GM12864 (cell line): ENCODE data around the gene SLC6A6.
A peak's percentile ranks its signal among the peaks of the same experiment; 100 is the strongest.
"Not testable (repeated sequence)": the region's sequence is repeated elsewhere in the genome, so short reads cannot be mapped to it uniquely, and the experiment has no call there.

Experiments
- DNase-seq: peaks from one replicate; pipeline ENCODE4 v3.0.0-alpha.2; 2011; ENCODE audit warnings: low read depth
- H3K4me3 ChIP-seq: 2 replicates; pipeline ENCODE4 v1.5.1; 2011; ENCODE audit warnings: mild to moderate bottlenecking, low read depth, low read length, control low read depth
- CTCF ChIP-seq: IDR thresholded peaks from 2 replicates; pipeline ENCODE4 v1.5.1; 2011; ENCODE audit warnings: low read depth, mild to moderate bottlenecking, moderate library complexity, low read length, control low read depth, inconsistent platforms; ENCODE audit errors: missing control alignments

Gene SLC6A6

DNA sequence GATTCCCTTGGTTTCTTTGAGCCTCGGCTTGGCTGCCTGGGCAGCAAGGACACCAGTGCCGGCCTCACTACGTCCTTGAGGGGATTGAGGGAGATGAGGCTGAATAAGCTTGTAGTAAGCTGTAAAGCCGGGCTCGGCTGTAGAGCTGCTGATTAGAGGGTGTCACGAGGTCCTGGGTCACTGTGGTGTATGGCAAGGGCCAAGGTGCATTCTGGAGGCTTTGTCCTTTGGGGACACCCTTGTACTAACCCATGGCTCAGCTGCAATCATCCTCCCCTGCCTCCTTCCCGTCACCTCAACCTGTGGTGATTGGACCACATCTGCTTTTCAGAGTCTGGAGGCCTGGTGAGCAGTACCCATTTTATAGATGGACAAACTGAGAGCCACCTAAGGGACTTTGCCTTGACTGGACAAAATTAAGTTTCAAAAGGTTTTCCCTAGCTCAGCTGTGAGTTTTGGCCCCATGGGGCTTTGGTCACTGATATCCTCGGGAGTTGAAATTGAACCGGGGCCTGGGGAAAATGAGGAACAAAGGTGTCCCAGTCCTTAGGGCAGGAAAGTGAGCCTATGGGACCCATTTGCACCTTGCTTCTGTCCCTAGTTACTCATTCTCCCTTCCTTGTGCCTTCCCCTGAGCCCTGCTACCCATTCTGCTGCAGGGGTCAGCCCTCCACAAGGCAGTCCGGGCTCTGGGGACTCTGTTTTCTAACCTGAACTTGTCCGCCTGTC, 2.4 kb downstream of the SLC6A6 start:
- peak overlapping the region; percentile 78 for H3K4me3 ChIP-seq
- DNase-seq = no peak
- no peak for TF ChIP-seq CTCF

GRCh38 chr3:14405360-14406238, 3.2 kb downstream of the SLC6A6 start:
- no peak overlapping the region; the same call in 1 of the 2 replicates for H3K4me3 ChIP-seq
- no peak for DNase-seq

GRCh38 chr3:14406336-14406735, 3.9 kb downstream of the SLC6A6 start:
- no peak overlapping the region for H3K4me3 ChIP-seq

More at GRCh38 chr3:14405360-14406238, 3.2 kb downstream of the SLC6A6 start:
- no peak for TF ChIP-seq CTCF

GRCh38 chr3:14406766-14407165, 4.4 kb downstream of the SLC6A6 start:
- no peak for TF ChIP-seq CTCF
- DNase-seq = no peak
- no peak overlapping the region for H3K4me3 ChIP-seq

More at GRCh38 chr3:14406336-14406735, 3.9 kb downstream of the SLC6A6 start:
- DNase-seq = no peak
- no peak for TF ChIP-seq CTCF

DNA sequence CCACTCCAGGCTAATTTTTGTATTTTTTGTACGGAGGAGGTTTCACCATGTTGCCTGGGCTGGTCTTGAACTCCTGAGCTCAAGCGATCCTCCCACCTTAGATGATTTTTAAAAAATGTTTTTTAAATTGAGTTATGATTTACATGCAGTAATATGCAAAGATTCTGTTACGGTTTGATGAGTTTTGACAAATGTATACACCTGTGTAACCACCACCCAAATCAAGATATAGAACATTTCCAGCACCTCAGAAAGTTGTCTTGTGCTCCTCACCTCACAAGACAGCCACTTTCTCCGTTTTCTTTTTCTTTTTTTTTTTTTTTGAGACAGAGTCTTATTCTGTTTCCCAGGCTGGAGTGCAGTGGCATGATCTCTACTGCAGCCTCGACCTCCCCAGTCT, 4.8 kb downstream of the SLC6A6 start:
- H3K4me3 ChIP-seq = no peak overlapping the region
- DNase-seq = no peak
- TF ChIP-seq CTCF = no peak

GRCh38 chr3:14409779-14410063, 7.3 kb downstream of the SLC6A6 start:
- not testable (repeated sequence) for DNase-seq, H3K4me3 ChIP-seq

- no peak for DNase-seq
- H3K4me3 ChIP-seq = no peak overlapping the region
- no peak for TF ChIP-seq CTCF
These were observed 7.7 kb downstream of the SLC6A6 start for GRCh38 chr3:14410106-14410502.
